Gastrocnemius medialis (tissue), 4 donors: ENCODE measurements around the gene WDR81.

Source experiments
- POLR2A ChIP-seq, 2 donors: fragments of 450-650 bp; IDR thresholded peaks; one replicate each; pipeline ENCODE4 v1.6.1; 2017; ENCODE audit warnings: antibody characterized with exemption in 2 of 2, mild to moderate bottlenecking in 2 of 2, moderate library complexity in 2 of 2
- TF ChIP-seq, protein P1 (sequence below), 5 experiments: fragments of 450-650 bp in 3 of 5; fragments of 200-600 bp in 2 of 5; sonication (generic) in 2 of 5; IDR thresholded peaks in 4 of 5; conservative IDR thresholded peaks in 1 of 5; 1 replicate in 4 of 5; 2 replicates in 1 of 5; pipeline ENCODE4 v1.5.1; 2016 to 2019; ENCODE audit warnings: antibody characterized with exemption in 5 of 5, mild to moderate bottlenecking in 3 of 5, moderate library complexity in 3 of 5

DNA sequence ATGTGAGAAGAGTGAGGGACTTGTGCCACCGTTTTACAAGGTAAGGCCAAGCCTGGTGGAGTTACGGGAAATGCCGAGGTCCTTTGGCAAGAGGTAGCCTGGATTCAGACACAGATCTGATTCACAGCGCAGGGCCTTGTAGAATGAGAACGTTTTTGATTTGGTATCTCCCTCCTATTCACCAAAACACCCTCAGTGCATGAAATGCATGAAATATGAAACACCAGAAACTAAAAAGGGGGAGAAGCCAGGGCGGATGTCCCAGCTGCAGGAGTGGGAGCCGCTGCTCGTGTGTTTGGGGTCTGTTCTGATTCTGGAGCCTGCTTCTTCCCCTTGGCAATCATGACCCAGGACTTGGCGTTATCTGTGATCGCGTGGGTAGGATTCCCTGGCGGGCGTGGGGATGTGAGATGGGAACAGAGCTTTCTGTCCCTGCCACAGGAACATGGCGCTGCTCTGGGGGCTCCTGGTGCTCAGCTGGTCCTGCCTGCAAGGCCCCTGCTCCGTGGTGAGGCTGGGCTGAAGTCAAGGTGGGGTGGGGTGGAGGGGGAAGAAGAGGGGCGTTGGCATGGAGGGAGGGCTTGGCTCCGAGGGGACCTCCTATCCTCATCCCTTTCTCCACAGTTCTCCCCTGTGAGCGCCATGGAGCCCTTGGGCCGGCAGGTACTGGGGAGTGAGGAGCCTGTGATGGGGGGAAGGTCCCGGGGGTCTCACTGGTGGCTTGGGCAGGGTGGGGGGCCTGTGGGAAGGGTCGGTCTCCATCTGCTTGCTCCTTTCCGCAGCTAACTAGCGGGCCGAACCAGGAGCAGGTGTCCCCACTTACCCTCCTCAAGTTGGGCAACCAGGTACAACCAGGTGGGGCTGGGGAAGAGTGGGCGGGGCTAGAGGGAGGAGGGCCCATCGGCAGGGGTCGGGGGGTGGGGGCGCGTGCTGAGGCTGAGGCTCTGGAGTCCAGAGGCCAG, 20.3 kb downstream of the WDR81 start:
- TF ChIP-seq POLR2A (IDR thresholded peaks at IDR 0.05): peak in 1 of 2 donors; percentile 15
- TF ChIP-seq, protein P1, sequence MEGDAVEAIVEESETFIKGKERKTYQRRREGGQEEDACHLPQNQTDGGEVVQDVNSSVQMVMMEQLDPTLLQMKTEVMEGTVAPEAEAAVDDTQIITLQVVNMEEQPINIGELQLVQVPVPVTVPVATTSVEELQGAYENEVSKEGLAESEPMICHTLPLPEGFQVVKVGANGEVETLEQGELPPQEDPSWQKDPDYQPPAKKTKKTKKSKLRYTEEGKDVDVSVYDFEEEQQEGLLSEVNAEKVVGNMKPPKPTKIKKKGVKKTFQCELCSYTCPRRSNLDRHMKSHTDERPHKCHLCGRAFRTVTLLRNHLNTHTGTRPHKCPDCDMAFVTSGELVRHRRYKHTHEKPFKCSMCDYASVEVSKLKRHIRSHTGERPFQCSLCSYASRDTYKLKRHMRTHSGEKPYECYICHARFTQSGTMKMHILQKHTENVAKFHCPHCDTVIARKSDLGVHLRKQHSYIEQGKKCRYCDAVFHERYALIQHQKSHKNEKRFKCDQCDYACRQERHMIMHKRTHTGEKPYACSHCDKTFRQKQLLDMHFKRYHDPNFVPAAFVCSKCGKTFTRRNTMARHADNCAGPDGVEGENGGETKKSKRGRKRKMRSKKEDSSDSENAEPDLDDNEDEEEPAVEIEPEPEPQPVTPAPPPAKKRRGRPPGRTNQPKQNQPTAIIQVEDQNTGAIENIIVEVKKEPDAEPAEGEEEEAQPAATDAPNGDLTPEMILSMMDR (IDR thresholded peaks at IDR 0.05 in 4 of 5, conservative IDR thresholded peaks at IDR 0.05 in 1 of 5): no peak
